ENCODE measurements around the gene ZNF587B.

DNA sequence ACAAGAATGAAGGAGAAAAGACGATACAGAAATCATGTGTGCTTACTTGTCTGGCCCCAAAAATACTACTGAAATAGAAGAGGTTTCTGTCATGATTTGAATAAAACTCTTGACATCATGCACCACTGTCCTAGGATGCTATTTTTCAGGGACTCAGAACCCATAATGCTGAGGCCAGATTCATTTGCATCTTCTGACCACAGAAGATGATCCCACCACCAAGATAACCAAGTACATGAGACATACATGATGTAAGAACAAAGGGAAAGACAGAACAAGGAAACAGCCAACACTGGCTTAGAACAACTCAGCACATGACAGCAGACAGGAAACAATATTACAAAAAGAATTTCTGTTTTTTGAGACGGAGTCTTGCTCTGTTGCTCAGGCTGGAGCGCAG, 17.9 kb upstream of the ZNF587B start:
- no peak for TF ChIP-seq EZH2 (IDR thresholded peaks at IDR 0.05; ENCODE audit: borderline replicate concordance, low read length)
- TF ChIP-seq, protein P1, sequence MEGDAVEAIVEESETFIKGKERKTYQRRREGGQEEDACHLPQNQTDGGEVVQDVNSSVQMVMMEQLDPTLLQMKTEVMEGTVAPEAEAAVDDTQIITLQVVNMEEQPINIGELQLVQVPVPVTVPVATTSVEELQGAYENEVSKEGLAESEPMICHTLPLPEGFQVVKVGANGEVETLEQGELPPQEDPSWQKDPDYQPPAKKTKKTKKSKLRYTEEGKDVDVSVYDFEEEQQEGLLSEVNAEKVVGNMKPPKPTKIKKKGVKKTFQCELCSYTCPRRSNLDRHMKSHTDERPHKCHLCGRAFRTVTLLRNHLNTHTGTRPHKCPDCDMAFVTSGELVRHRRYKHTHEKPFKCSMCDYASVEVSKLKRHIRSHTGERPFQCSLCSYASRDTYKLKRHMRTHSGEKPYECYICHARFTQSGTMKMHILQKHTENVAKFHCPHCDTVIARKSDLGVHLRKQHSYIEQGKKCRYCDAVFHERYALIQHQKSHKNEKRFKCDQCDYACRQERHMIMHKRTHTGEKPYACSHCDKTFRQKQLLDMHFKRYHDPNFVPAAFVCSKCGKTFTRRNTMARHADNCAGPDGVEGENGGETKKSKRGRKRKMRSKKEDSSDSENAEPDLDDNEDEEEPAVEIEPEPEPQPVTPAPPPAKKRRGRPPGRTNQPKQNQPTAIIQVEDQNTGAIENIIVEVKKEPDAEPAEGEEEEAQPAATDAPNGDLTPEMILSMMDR (conservative IDR thresholded peaks at IDR 0.05 in 1 of 2, IDR thresholded peaks at IDR 0.05 in 1 of 2; ENCODE audit: extremely low read depth in 1 of 2, insufficient read depth in 1 of 2, low read depth in 1 of 2, low read length in 2 of 2): no peak
